ENCODE measurements around the gene UNCX.
"Not testable (repeated sequence)": the region's sequence is repeated elsewhere in the genome, so short reads cannot be mapped to it uniquely, and the experiment has no call there.

The UNCX gene

DNA sequence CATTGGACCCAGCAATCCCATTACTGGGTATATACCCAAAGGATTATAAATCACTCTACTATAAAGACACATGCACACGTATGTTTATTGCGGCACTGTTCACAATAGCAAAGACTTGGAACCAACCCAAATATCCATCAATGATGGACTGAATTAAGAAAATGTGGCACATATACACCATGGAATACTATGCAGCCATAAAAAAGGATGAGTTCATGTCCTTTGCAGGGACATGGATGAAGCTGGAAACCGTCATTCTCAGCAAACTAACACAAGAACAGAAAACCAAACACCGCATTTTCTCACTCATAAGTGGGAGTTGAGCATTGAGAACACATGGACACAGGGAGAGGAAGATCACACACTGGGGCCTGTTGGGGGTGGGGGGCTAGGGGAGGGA lies 47.2 kb downstream of the UNCX start:
- DNase-seq: not testable (repeated sequence)

DNA sequence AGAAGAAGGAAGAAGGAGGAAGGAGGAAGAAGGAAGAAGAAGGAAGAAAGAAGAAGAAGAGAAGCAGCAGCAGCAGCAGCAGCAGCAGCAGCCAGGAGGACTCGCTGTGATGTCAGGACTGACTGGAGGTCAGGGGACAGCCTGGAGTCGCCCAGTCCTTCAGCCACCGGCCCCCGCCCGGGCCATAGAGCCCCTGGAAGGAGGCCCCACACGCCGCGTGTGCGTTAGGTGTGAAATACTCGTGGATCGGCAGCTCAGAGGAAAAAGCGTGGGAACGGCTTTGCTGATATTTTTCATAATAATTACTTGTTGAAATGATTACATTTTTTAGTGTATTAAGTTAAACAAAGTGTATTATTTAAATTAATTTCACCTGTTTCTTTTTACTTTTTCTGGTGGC lies 48.4 kb downstream of the UNCX start:
- no peak for DNase-seq

DNA sequence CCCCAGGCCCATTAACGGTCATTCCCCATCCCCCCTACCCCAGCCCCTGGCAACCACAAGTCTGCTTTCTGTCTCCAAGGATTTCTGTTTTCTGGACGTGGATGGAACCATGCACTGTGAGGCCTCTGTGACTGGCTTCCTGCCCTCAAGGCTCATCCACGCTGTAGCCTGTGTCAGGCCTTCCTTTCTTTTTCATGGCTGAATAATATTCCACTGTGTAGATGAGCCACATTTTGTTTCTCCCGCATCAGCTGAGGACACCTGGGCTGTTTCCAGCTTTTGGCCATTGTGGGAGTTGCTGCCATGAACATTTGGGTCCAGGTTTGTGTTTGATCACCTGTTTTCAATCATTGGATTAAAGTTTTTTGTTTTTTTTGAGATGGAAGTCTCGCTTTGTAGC lies 50.0 kb downstream of the UNCX start:
- DNase-seq: no peak

DNA sequence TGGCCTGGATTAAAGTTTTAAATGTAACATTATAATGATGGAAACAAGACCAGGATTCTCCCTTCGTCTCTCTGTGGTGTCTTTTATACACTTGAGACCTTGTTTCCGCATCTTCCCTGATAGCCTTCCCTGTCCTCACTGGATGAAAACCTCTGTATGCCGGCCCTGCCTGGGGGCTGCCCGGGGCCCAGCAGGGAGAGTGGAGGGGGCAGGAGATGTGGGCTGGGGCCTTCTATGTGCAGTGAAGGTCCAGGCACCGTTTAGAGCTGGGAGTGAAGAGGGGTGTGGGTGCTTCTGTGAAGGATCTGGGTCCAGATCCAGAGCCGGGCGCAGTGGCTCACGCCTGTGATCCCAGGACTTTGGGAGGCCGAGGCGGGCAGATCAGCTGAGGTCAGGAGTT lies 50.7 kb downstream of the UNCX start:
- DNase-seq: no peak

DNA sequence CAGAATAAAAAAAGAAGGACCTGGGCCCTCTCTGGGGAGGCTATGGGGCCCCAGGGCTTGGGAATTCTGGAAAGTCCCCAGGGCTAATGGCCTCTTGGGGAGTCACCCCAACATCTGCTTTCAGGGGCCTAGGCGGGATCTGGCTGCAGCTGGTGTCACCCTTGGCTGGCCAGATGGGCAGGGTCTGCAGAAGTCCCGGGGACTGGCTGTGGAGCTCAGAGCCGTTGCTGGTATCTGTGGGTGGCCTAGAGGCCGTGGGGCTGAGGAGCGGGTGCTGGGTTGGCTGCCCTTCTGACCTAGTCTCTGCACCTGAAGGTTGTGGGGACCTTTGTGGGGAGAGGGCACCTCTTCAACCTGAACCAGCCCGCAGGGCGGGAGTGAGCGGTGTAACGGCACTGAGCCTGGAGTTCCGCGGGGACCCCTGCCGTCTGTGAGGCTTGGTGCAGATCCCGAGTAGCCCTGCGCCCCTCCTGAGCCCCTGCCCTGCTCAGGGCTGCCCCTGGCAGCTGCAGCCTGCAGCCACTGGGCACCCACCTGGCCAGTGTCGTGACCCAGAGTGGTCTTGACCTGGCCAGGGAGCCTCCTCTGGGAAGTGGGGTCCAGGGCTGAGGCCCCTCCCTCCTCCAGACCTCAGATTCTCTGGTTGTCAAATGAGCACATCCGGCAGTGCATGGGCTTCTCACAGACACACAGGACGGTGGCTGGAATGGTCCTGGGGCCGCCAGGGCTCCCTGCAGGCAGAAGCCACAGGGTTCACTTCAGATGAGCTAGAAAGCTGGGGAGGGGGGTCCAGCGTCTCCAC lies 51.5 kb downstream of the UNCX start:
- DNase-seq: no peak

DNA sequence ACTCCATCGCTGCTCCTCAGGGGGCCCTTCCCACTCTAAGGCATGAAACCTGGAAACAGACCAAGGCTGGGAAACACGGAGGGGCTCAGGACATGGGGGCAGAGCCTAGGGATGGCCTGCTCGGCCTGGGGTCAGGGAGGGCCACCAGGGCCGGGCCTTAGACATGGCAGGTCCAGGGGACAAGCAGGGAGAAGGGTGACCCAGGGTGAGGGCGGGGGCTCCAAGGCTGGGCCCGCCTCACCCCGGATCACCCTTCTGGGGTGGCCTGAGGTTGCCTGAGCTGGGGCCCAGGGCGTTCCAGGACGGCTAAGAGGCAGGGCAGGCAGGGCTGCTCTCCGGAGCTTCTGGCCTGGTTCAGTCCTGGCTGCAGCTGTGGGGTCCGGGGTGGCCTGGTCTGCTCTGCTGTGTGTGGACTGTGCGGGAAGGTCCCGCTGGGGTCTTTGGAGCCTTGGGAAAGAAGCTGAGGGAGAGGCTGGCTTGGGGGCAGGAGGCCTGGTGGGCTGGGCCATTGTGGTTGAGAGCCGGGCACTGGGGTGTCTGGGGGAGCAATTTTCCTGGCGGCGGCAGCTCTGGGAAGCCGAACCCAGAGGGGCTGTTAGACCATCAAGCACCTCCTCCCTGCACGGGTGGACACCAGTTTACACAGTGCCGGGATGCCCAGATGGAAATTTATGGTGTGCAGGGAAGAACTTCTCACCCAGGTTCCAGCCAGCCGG lies 52.2 kb downstream of the UNCX start:
- DNase-seq: no peak

DNA sequence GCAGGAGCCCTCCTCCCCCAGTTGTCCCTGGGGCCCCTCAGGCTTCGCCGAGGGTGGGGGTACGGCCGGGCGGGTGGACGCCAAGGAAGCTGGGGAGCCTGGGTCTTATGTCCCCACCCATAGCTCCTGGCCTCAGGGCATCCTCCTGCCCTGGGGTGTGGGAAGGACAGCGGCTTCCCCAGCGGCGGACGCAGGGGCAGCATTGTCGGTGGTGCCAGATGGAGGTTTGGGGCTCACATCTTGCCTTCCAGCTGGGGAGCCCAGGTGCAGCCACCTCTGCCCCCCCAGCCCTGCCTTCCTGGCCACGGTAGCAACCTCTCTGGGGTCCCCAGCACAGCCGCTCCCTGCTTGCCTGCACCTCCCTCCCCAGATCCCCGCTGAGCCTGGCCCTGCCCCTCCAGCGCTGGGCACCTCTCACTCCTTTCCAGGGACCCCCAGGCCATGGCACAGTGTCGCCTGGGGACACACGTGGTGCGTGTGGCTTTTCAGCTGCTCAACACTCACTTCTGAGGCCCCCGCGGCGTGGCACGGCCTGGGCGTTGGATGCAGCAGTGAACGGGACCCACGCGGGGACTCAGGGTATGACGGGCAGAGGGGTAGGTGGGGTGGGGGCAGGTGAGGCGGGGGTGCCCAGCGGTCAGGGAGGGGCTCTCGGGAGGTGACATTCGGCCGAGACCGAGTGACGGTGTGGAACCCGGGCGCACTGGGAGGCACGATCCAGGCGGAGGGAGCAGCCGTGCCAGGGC lies 53.1 kb downstream of the UNCX start:
- no peak for DNase-seq

Data from activated T-cell treated with anti-CD3 and anti-CD28 coated beads, Interleukin-2, amount 50 U/mL, for 1 hour (primary cell).